T-helper 17 cell (primary cell): ENCODE results near the gene CLNK. TPM values are rescaled to one million over a fixed set of nuclear protein-coding genes. Genes with fewer than 3 reads are reported as not detected.

Experiments
- ATAC-seq: fragments of 150-1000 bp; cut with Tn5 transposase; 2 replicates; pipeline ENCODE4 v1.10.0; 2021; ENCODE audit warnings: mild to moderate bottlenecking, moderate library complexity
- DNase-seq, 3 donors: peaks; one replicate each; pipeline versions ENCODE4 v3.0.0 to v3.0.0-alpha.2; 2020 to 2021
- H3K9me3 ChIP-seq: one replicate; pipeline ENCODE4 v1.7.0; 2013; ENCODE audit warnings: low read length, mild to moderate bottlenecking; ENCODE audit not compliant: control insufficient read depth, poor library complexity, severe bottlenecking
- H3K27ac Mint-ChIP-seq: one replicate; pipeline ENCODE4 v1.8.0; 2022; ENCODE audit warnings: mild to moderate bottlenecking, moderate library complexity, mixed read lengths
- H3K27me3 Mint-ChIP-seq: one replicate; pipeline ENCODE4 v1.8.0; 2022; ENCODE audit warnings: mixed read lengths
- H3K36me3 Mint-ChIP-seq: one replicate; pipeline ENCODE4 v1.8.0; 2022; ENCODE audit warnings: low read depth, mixed read lengths
- H3K4me1 Mint-ChIP-seq: one replicate; pipeline ENCODE4 v1.8.0; 2022; ENCODE audit warnings: mild to moderate bottlenecking, mixed read lengths
- H3K4me3 Mint-ChIP-seq: one replicate; pipeline ENCODE4 v1.8.0; 2022; ENCODE audit warnings: mild to moderate bottlenecking, moderate library complexity, mixed read lengths
- total RNA-seq, 4 donors: library from RNA in 2 of 4; stranded (reverse) in 2 of 4; gene quantifications; one replicate each; pipeline ENCODE4 v1.2.3 and lab custom pipeline; 2022 to 2026

Gene CLNK
- total RNA-seq, 2 donors from 2014 or later = 0.12 to 0.39 TPM

DNA sequence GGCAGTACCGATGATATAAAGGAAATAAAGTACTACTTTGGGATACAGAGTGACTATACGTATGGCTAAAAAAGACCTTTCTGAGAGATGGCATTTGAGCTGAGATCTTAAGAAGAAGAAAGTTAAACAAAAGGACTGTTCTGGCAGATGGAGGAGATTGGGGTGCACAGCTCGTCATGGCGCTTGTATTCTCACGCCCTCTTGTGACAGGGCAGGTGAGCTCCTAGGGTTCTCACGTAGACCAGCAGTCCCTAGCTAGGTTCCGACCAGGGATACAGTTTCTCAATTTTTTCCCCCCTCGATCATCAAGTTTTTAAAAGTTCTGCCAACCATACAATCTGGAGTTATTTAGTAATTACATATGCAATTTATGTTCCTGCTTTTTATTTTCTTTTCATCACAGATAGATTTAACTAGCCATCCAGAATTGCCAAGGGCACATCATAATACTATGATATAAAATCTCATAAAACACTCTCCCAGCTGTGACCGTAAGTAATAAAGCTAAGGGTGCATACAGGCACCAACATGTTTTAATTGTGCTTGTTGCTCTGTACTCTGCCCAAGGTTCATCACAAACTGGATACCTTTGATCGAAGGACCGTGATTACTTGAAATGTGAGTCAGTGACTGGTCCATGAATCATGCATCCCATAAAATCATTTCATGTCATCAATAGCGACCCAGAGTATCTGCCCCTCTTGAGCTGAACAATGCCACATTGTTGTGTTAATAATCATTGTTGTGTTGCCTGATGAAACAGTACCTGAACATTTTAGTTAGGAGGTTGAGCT, 157.9 kb downstream of the CLNK start:
- Mint-ChIP-seq H3K4me1 (no peaks in the 10 kb centered on the region), H3K4me3 (no peak overlapping the region), H3K36me3 (no peaks in the 10 kb centered on the region), H3K27ac (no peak overlapping the region), H3K27me3 (peaks cover 32% of the 10 kb centered on the region)
- H3K9me3 ChIP-seq = no peaks in the 10 kb centered on the region
- no peak for ATAC-seq
- no peak for DNase-seq

DNA sequence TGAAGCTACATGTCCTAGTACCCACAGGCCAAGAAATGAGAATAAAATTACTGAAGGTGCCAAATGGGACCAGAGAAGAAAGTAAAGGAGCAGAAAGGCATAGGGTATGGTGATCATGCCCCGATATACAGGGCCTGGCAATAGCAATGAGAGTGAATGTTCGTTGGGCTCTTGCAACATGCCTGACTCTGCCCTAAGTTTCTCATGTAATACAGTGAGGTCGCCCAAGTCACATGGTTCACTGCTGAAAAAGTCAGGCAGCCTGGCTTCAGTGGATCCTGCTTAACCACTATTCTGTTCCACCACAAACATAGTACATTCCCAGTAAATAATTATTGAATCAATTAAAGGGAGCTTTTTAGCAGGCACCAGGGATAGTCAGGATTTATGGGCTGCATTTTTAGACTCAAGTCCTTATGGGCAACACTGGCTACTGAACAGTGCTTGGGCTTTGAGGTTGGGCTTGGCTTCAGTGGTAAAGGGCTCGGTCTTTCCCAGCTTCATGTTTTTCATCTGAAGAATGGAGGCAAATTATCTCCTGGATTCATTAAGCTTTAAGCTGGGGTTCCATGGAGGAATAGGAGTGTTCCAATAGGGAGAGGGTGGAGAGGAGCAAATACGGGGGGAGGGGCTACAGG, 160.3 kb downstream of the CLNK start:
- Mint-ChIP-seq H3K27ac (no peak overlapping the region), H3K27me3 (peaks cover 18% of the 10 kb centered on the region)
- ATAC-seq = no peak

DNA sequence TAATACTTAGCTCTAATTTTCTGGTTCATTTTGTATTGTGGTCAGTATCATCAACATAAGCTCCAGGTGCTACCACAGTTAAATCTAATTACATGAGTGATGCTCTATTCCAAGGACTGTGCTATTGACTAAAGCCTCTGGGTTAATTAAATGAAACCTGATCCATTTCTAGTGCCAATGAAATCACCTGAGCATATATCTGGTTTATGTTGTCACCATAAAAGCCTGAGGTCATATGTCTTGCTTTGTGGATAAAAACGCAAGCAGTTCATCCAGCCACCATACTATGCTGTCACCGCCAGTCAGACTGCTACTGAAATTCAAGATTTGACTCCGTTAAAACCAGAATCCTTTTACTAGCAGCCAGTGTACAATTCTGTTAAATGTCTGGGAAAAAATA, 163.1 kb downstream of the CLNK start:
- Mint-ChIP-seq H3K4me1 (no peaks in the 10 kb centered on the region), H3K36me3 (peaks cover 3% of the 10 kb centered on the region), H3K27me3 (peaks cover 11% of the 10 kb centered on the region), H3K27ac (no peak overlapping the region), H3K4me3 (no peak overlapping the region)
- DNase-seq (no peak), ATAC-seq (no peak)
- no peaks in the 10 kb centered on the region for H3K9me3 ChIP-seq

More for the DNA sequence above, 160.3 kb downstream of the CLNK start:
- peaks cover 1% of the 10 kb centered on the region for H3K36me3 Mint-ChIP-seq
- H3K4me3 Mint-ChIP-seq = no peak overlapping the region
- no peak for DNase-seq
- no peaks in the 10 kb centered on the region for H3K4me1 Mint-ChIP-seq
- no peaks in the 10 kb centered on the region for H3K9me3 ChIP-seq

DNA sequence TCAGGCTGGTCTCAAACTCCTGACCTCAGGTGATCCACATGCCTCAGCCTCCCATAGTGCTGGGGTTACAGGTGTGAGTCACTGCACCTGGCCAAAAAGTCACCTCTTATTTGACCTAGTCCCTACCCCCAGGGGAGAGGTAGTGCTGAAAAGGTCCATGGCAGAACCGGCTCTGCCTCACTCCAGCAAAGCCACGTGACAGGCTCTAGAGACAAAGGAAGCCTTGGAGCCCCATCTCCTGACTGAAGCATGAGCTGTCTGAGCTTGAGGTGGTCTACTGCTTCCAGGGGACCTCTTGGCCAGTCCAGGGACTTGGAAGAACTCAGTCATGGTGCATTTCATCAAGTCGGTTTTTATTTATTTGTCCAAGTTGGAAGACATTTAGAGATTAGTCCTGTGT, 174.8 kb downstream of the CLNK start:
- H3K9me3 ChIP-seq = no peaks in the 10 kb centered on the region
- Mint-ChIP-seq H3K4me3 (no peak overlapping the region), H3K27me3 (peaks cover 11% of the 10 kb centered on the region), H3K4me1 (no peaks in the 10 kb centered on the region), H3K27ac (no peak overlapping the region), H3K36me3 (peaks cover 2% of the 10 kb centered on the region)
- no peak for ATAC-seq
- no peak for DNase-seq

DNA sequence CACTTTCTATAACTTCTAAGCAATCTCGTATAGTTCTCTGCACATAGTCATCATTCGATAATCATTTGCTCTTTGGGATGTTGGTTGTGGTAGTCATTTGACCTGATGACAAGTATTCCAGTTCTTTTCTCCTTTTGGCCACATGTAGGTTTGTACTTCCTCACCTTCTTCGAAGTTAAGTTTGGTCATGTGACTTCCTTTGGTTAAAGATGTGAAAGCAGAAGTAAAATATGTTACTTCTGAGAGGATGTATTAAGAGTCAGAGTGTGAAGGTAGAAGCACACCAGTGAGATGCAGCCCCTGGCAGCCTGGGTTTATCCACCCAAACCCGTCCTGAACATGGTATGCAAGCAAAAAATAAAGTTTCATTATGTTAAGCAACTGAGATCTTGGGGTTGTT, 178.5 kb downstream of the CLNK start:
- no peak for ATAC-seq
- Mint-ChIP-seq H3K27ac (no peak overlapping the region), H3K4me3 (no peak overlapping the region), H3K36me3 (peaks cover 2% of the 10 kb centered on the region), H3K4me1 (no peaks in the 10 kb centered on the region), H3K27me3 (peaks cover 17% of the 10 kb centered on the region)
- no peaks in the 10 kb centered on the region for H3K9me3 ChIP-seq
- no peak for DNase-seq

DNA sequence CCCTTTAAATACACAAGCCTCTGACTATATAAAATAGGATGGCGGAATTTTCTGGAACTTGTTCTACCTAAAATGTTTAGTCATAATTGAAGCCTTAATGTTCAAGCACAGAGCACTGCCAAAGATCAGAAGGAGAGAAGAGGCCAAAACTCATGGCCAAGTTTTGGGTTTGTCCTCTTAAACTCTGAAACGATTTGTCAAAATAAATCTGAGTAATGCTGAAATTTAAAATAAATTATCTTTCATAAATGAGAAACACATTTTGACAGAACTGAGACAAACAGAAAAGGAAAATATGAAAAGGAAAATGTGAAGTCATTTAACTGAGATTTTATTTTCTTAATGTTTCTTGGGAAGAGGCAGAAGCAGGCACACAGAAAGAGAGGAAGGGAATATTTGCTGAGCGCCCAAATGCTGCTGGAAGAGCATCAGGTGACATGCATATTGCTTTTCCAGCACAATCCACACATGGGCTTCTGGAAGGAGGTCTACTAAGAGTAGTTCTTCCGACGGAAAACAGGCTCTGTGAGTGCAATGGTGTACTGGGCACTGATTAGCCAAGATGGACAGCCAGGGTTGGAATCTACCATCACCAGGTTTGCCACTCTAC, 179.9 kb downstream of the CLNK start:
- DNase-seq = no peak
- Mint-ChIP-seq H3K36me3 (peaks cover 2% of the 10 kb centered on the region), H3K4me1 (no peaks in the 10 kb centered on the region), H3K27me3 (peaks cover 31% of the 10 kb centered on the region), H3K27ac (no peak overlapping the region), H3K4me3 (no peak overlapping the region)
- no peak for ATAC-seq
- no peaks in the 10 kb centered on the region for H3K9me3 ChIP-seq

DNA sequence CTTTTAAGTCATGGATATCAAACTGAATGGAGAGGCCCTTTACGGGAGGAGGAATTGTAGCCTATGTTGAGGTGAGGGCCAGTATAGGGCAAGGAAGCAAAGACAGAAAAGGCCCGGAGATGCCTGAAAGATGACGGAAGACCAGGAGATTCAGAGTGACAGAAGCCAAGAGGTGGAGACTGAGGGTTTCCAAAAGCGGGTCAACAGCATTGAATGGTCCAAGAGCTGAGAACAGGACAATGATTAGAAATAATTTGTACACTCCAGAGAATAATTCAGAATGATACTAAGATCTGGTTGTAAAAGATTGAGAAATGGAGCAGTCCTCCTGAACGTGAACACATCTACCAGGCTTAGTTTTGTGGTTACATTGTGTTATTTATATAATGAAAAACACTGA, 181.9 kb downstream of the CLNK start:
- peaks cover 40% of the 10 kb centered on the region for H3K27me3 Mint-ChIP-seq
- ATAC-seq = no peak

DNA sequence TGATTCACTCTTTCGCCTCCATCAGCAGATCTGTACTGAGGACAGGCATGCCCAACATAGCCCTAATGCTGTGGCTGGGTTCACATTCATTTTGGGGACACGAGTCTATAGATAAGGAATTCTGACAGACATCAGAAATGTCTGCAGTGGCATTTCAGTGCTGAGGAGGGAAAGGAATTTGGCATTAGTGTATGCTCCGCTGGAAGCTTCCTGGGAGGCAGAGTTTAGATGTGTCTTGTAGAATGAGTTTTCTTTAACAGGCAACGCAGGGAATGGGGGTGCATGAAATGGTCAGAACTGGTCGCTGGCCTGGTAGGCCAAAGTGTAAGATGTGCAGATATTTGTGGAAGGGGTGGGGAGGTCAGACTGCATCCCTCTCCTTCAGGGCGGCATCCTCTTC, 183.8 kb downstream of the CLNK start:
- H3K4me1 Mint-ChIP-seq = no peaks in the 10 kb centered on the region
- H3K36me3 Mint-ChIP-seq = peaks cover 2% of the 10 kb centered on the region
- H3K9me3 ChIP-seq = no peaks in the 10 kb centered on the region
- no peak overlapping the region for H3K4me3 Mint-ChIP-seq
- ATAC-seq (no peak), DNase-seq (no peak)
- H3K27me3 Mint-ChIP-seq = peaks cover 40% of the 10 kb centered on the region
- no peak overlapping the region for H3K27ac Mint-ChIP-seq

More for the DNA sequence above, 181.9 kb downstream of the CLNK start:
- Mint-ChIP-seq H3K27ac (no peak overlapping the region), H3K4me1 (no peaks in the 10 kb centered on the region), H3K4me3 (no peak overlapping the region), H3K36me3 (peaks cover 2% of the 10 kb centered on the region)
- DNase-seq = no peak
- H3K9me3 ChIP-seq = no peaks in the 10 kb centered on the region

DNA sequence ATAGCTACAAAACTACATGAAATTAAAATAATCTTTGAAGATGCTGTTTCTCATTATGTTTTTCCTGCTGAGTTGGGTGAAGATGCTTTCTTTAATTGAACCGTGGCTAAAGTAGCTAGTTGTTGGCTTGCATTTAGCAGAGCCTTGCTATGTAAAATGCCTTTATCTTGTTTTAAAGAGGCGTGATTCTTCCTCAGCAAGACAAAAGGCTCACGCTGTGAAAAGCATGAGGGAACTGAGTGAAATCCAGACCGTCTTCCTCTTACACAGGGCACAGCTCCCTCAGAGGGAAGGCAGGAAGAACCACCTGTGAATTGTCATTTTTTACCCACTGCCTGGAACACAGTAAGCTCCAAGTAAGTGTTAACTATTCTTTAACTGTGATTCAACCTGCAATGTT, 188.4 kb downstream of the CLNK start:
- Mint-ChIP-seq H3K4me3 (no peak overlapping the region), H3K27ac (no peak overlapping the region), H3K4me1 (no peaks in the 10 kb centered on the region), H3K36me3 (no peaks in the 10 kb centered on the region), H3K27me3 (peaks cover 39% of the 10 kb centered on the region)
- H3K9me3 ChIP-seq = no peaks in the 10 kb centered on the region
- ATAC-seq (no peak), DNase-seq (no peak)

DNA sequence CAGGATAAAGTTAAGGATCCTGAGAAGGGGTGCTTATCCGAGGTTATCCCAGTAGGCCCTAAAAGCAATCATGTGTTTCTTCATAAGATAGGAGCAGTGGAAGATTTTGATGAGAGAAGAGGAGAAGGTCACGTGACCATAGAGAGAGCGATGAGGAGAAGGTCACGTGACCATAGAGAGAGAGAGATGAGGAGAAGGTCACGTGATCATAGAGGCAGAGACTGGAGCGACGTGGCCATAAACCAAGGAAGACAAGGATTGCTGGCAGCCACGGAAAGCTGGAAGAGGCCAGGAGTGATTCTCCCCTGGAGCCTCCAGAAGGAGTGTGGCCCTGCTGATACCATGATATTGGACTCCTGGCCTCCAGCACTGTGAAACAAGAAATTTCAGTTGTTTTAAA, 188.9 kb downstream of the CLNK start:
- no peaks in the 10 kb centered on the region for H3K4me1 Mint-ChIP-seq
- H3K36me3 Mint-ChIP-seq = no peaks in the 10 kb centered on the region
- DNase-seq (no peak), ATAC-seq (no peak)
- H3K27ac Mint-ChIP-seq = no peak overlapping the region
- H3K9me3 ChIP-seq = no peaks in the 10 kb centered on the region
- H3K4me3 Mint-ChIP-seq = no peak overlapping the region
- peaks cover 35% of the 10 kb centered on the region for H3K27me3 Mint-ChIP-seq

DNA sequence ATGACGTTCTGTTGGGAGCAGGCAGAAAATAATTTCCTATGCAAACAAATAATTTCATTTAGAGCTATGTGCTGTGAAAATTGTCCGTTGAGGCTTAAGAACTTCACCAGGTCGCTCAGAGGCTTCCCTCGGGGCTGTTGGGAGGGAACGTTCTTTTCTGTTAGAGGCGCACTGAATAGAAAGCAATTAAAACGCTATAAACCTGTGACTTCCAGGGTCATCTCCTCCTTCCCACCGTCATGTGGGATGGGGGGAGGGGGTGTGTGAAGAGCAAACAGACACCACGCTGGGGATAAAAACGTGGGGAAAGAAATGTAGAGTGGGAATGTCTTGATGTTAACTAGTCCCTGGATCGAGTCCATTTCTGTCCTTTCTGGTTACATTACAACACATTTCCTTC, 192.1 kb downstream of the CLNK start:
- H3K36me3 Mint-ChIP-seq = no peaks in the 10 kb centered on the region
- ATAC-seq = no peak
- peaks cover 34% of the 10 kb centered on the region for H3K27me3 Mint-ChIP-seq

DNA sequence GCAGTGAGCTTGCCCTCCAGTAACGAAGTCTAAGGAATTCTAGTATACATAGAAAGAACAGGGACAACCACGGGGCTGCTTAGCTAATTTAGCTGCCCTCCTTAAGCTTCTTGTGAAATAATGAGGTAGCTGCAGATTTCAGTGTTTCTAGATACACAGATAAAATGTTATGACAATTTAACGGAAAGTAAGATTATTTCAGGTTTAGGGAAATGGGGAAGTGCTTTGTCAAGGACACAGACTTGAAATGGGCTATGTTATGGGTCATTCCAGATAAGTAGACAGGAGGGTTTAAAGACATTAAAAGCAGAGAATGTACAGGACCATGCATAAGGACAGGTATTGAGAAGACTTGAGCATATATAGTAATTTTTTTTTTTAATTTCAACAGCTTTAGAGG, 193.2 kb downstream of the CLNK start:
- no peak overlapping the region for H3K27ac Mint-ChIP-seq
- no peaks in the 10 kb centered on the region for H3K36me3 Mint-ChIP-seq
- no peaks in the 10 kb centered on the region for H3K9me3 ChIP-seq
- H3K4me1 Mint-ChIP-seq = no peaks in the 10 kb centered on the region
- no peak for ATAC-seq
- no peak overlapping the region for H3K4me3 Mint-ChIP-seq
- no peak for DNase-seq
- peaks cover 41% of the 10 kb centered on the region for H3K27me3 Mint-ChIP-seq

More for the DNA sequence above, 192.1 kb downstream of the CLNK start:
- no peaks in the 10 kb centered on the region for H3K9me3 ChIP-seq
- no peaks in the 10 kb centered on the region for H3K4me1 Mint-ChIP-seq
- H3K4me3 Mint-ChIP-seq = no peak overlapping the region
- H3K27ac Mint-ChIP-seq = no peak overlapping the region
- DNase-seq = no peak

DNA sequence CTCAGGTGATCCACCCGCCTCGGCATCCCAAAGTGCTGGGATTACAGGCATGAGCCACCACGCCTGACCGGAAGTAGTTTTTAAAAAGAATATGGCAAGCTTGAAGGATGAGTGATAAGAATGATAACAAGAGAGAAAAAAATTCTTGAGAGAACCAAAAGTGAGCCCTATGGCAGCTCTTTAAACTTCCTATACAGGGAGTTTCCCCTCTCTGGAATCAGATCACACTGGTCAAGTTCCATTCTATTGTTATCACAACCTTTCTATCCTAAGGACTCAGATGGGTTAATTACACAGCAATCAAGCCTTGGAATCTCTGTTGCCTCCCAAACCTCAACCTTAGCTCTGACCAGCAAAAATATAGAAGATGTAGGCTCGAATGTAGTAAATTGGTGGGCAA, 193.6 kb downstream of the CLNK start:
- no peak overlapping the region for H3K27ac Mint-ChIP-seq
- H3K4me3 Mint-ChIP-seq = no peak overlapping the region
- DNase-seq (no peak), ATAC-seq (no peak)
- H3K27me3 Mint-ChIP-seq = peaks cover 41% of the 10 kb centered on the region
- H3K9me3 ChIP-seq = no peaks in the 10 kb centered on the region
- no peaks in the 10 kb centered on the region for H3K36me3 Mint-ChIP-seq
- no peaks in the 10 kb centered on the region for H3K4me1 Mint-ChIP-seq
